Measurements from ENCODE around the gene SERPINB5. TPM values are rescaled to one million over a fixed set of nuclear protein-coding genes. Genes with fewer than 3 reads are reported as not detected.

Gene SERPINB5
- total RNA-seq = not detected
- long read RNA-seq = 0 reads

DNA sequence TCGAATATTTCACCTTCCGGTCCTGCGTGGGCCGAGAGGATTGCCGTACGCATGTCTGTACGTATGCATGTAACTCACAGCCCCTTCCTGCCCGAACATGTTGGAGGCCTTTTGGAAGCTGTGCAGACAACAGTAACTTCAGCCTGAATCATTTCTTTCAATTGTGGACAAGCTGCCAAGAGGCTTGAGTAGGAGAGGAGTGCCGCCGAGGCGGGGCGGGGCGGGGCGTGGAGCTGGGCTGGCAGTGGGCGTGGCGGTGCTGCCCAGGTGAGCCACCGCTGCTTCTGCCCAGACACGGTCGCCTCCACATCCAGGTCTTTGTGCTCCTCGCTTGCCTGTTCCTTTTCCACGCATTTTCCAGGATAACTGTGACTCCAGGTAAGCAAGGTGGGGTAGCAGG lies at the start of gene SERPINB5:
TSS of gene SERPINB5 (plus strand) at position 291 of the 400 bp plus-strand sequence. CDS start 7,471 bp downstream, outside the sequence.
- intact Hi-C loops (cut with micrococcal nuclease) = no loop called here
- Histone ChIP-seq H3K27ac (replicated peaks) (no peak within 1 kb of the TSS), H3K36me3 (no peaks in the 10 kb centered on the region), H3K4me3 (no peak within 1 kb of the TSS), H3K27me3 (ENCODE audit: low read depth) (peaks cover 35% of the 10 kb centered on the region), H3K9me3 (replicated peaks) (no peaks in the 10 kb centered on the region), H3K4me1 (no peaks in the 10 kb centered on the region)
- no peak for DNase-seq
- TF ChIP-seq CTCF (IDR thresholded peaks at IDR 0.05; ENCODE audit: borderline replicate concordance) = no peak

DNA sequence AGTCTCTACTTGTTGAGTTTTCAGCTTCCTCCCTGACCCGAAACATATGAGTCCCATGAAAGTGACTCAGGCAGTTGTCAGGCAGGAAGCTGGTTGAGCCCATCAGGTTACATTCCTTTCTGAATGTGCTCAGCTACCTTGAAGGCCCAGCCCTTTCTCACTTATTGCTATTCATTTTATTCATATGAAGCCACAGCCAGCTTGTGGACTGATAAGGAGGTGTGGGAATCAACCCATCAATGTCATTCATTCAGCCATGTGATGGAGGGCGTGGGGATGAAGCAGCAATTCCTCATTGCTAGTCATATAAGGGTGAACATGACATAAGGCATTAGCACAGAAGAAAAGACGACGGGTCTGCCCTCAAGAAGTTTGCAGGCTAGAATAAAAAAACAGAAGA lies 49.2 kb upstream of the SERPINB5 start:
- no peak overlapping the region for H3K27ac ChIP-seq (replicated peaks)
- intact Hi-C loops (cut with micrococcal nuclease) = no loop called here
- H3K4me1 ChIP-seq = peaks cover 13% of the 10 kb centered on the region
- no peak for DNase-seq
- no peaks in the 10 kb centered on the region for H3K36me3 ChIP-seq
- no peaks in the 10 kb centered on the region for H3K9me3 ChIP-seq (replicated peaks)
- H3K27me3 ChIP-seq (ENCODE audit: low read depth) = no peaks in the 10 kb centered on the region
- no peak for TF ChIP-seq CTCF (IDR thresholded peaks at IDR 0.05; ENCODE audit: borderline replicate concordance)
- no peak overlapping the region for H3K4me3 ChIP-seq

- H3K4me1 ChIP-seq = peaks cover 3% of the 10 kb centered on the region
- intact Hi-C loops (cut with micrococcal nuclease) = loop anchor here (10.0 kb wide), 2 partner anchors 66 to 416 kb away; partner anchors contain the start of gene KDSR
- no peaks in the 10 kb centered on the region for H3K9me3 ChIP-seq (replicated peaks)
- TF ChIP-seq CTCF (IDR thresholded peaks at IDR 0.05; ENCODE audit: borderline replicate concordance) = no peak
- H3K4me3 ChIP-seq = no peak overlapping the region
- H3K36me3 ChIP-seq = no peaks in the 10 kb centered on the region
- no peak overlapping the region for H3K27ac ChIP-seq (replicated peaks)
- no peaks in the 10 kb centered on the region for H3K27me3 ChIP-seq (ENCODE audit: low read depth)
- no peak for DNase-seq
Observed at GRCh38 chr18:63430526-63430925, 46.2 kb upstream of the SERPINB5 start.

- Histone ChIP-seq H3K9me3 (replicated peaks) (no peaks in the 10 kb centered on the region), H3K4me3 (no peak overlapping the region), H3K27me3 (ENCODE audit: low read depth) (no peaks in the 10 kb centered on the region), H3K27ac (replicated peaks) (no peak overlapping the region), H3K4me1 (peaks cover 3% of the 10 kb centered on the region), H3K36me3 (no peaks in the 10 kb centered on the region)
- no peak for DNase-seq
- intact Hi-C loops (cut with micrococcal nuclease) = loop anchor here (10.0 kb wide), 2 partner anchors 66 to 416 kb away; partner anchors contain the start of gene KDSR
- TF ChIP-seq CTCF (IDR thresholded peaks at IDR 0.05; ENCODE audit: borderline replicate concordance) = no peak
Observed at GRCh38 chr18:63431180-63431579, 45.6 kb upstream of the SERPINB5 start.

DNA sequence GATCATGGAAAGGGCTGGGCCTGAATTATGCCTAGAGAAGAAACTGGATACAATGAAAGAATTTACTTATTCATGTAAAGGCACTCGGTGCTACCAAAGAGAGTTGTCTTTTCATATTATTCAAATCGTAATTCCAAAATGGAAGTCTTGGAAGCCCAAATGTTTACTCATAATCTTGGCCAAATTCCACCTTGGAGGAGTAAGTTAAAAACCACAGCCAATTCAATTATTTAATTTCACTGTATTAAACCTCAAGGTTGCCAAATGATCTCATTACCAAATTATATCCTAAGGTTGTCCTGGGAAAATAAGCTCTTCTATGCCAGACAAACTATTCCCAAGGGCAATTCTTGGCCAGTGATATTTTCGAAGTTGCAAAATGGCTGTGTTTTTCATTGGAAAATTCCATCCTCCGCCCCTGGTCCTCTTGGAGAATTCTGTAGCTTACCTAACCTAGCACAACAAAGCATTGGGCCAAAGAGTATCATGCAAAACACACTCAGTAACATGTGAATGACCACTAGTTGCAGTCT lies 43.4 kb upstream of the SERPINB5 start:
- H3K4me3 ChIP-seq = no peak overlapping the region
- DNase-seq = no peak
- intact Hi-C loops (cut with micrococcal nuclease) = loop anchor here (10.0 kb wide), 2 partner anchors 69 to 419 kb away; partner anchors contain the start of gene KDSR
- H3K27ac ChIP-seq (replicated peaks) = peak overlapping the region; percentile 34
- no peak for TF ChIP-seq CTCF (IDR thresholded peaks at IDR 0.05; ENCODE audit: borderline replicate concordance)
- H3K27me3 ChIP-seq (ENCODE audit: low read depth) = no peaks in the 10 kb centered on the region
- H3K36me3 ChIP-seq = no peaks in the 10 kb centered on the region
- no peaks in the 10 kb centered on the region for H3K4me1 ChIP-seq
- no peaks in the 10 kb centered on the region for H3K9me3 ChIP-seq (replicated peaks)
